SU-DHL-6 (cell line): Measurements from ENCODE around the gene CACNB3.

Source experiments
- H2AFZ ChIP-seq: fragments of 200-600 bp; sonication (generic); 2 replicates; pipeline ENCODE4 v1.6.1; 2014; ENCODE audit warnings: low read depth, mild to moderate bottlenecking, moderate library complexity, mixed read lengths, antibody characterized with exemption, low read length; ENCODE audit not compliant: severe bottlenecking
- H3F3A ChIP-seq: fragments of 200-600 bp; shearing (Covaris generic); 2 replicates; pipeline ENCODE4 v1.6.0; 2016; ENCODE audit warnings: antibody characterized with exemption, mild to moderate bottlenecking; ENCODE audit not compliant: insufficient read depth
- H3K27ac ChIP-seq: fragments of 200-600 bp; sonication (generic); 2 replicates; pipeline ENCODE4 v1.5.1; 2016; ENCODE audit warnings: low read depth, mild to moderate bottlenecking, low read length, moderate library complexity, mixed read lengths
- H3K27me3 ChIP-seq: fragments of 200-600 bp; sonication (generic), shearing (Covaris generic); 2 replicates; pipeline ENCODE4 v1.6.0; 2014; ENCODE audit warnings: mild to moderate bottlenecking, low read length
- H3K36me3 ChIP-seq: fragments of 200-600 bp; sonication (generic); 2 replicates; pipeline ENCODE4 v1.6.1; 2014; ENCODE audit warnings: mild to moderate bottlenecking, low read length, mixed read lengths
- H3K4me2 ChIP-seq: fragments of 300-600, 200-600 bp; shearing (Covaris generic), sonication (generic); 2 replicates; pipeline ENCODE4 v1.6.0; 2014; ENCODE audit warnings: low read length, low read depth, mild to moderate bottlenecking; ENCODE audit not compliant: poor library complexity, severe bottlenecking
- H3K4me3 ChIP-seq: fragments of 200-600 bp; sonication (generic); 2 replicates; pipeline ENCODE4 v1.5.1; 2014; ENCODE audit warnings: antibody characterized with exemption, low read length, mild to moderate bottlenecking, mixed read lengths; ENCODE audit not compliant: insufficient read depth, poor library complexity, severe bottlenecking
- H3K79me2 ChIP-seq: fragments of 200-600 bp; sonication (generic); 2 replicates; pipeline ENCODE4 v1.6.1; 2014; ENCODE audit warnings: mild to moderate bottlenecking, low read length, moderate library complexity; ENCODE audit not compliant: insufficient read depth
- H3K9ac ChIP-seq: fragments of 200-600 bp; sonication (generic); 2 replicates; pipeline ENCODE4 v1.7.0; 2014; ENCODE audit warnings: mild to moderate bottlenecking, low read length
- H3K9me2 ChIP-seq: fragments of 200-600 bp; sonication (generic); replicated peaks from 2 replicates; pipeline ENCODE4 v1.6.1; 2014; ENCODE audit warnings: low read length; ENCODE audit not compliant: insufficient read depth
- H3K9me3 ChIP-seq: fragments of 200-600 bp; sonication (generic); 2 replicates; pipeline ENCODE4 v1.6.1; 2014; ENCODE audit warnings: low read length, mixed read lengths; ENCODE audit not compliant: insufficient read depth
- H4K20me1 ChIP-seq: fragments of 200-600 bp; sonication (generic); 2 replicates; pipeline ENCODE4 v1.6.1; 2014; ENCODE audit warnings: low read depth, mild to moderate bottlenecking, antibody characterized with exemption, low read length, moderate library complexity, mixed read lengths
- CTCF ChIP-seq: fragments of 200-600 bp; sonication (generic); IDR thresholded peaks from one replicate; pipeline ENCODE4 v1.5.1; 2017; ENCODE audit warnings: antibody characterized with exemption, mild to moderate bottlenecking, low read length, moderate library complexity; ENCODE audit not compliant: insufficient read depth, poor library complexity, severe bottlenecking
- EZH2phosphoT487 ChIP-seq: fragments of 200-600 bp; sonication (generic), shearing (Covaris generic); conservative IDR thresholded peaks from 2 replicates; pipeline ENCODE4 v1.6.1; 2018; ENCODE audit warnings: mild to moderate bottlenecking, antibody characterized with exemption, low read length, moderate library complexity, mixed read lengths

The CACNB3 gene

GRCh38 chr12:48786591-48787544, 31.4 kb upstream of the CACNB3 start:
- Histone ChIP-seq H3K79me2 (no peaks in the 10 kb centered on the region), H3K36me3 (no peaks in the 10 kb centered on the region), H3K4me3 (no peak overlapping the region), H3K4me2 (no peak overlapping the region), H3K9me2 (no peaks in the 10 kb centered on the region), H4K20me1 (no peaks in the 10 kb centered on the region), H3K9ac (no peak overlapping the region), H3K27ac (no peak overlapping the region), H3F3A (no peaks in the 10 kb centered on the region), H3K27me3 (no peaks in the 10 kb centered on the region), H3K9me3 (no peaks in the 10 kb centered on the region), H2AFZ (no peak overlapping the region)
- TF ChIP-seq CTCF (no peak), EZH2phosphoT487 (no peak)

- Histone ChIP-seq H3K4me2 (no peak overlapping the region), H3K79me2 (no peaks in the 10 kb centered on the region), H2AFZ (no peak overlapping the region), H3K27ac (no peak overlapping the region), H4K20me1 (no peaks in the 10 kb centered on the region), H3K36me3 (no peaks in the 10 kb centered on the region), H3K9me2 (no peaks in the 10 kb centered on the region), H3F3A (no peaks in the 10 kb centered on the region), H3K9me3 (no peaks in the 10 kb centered on the region), H3K4me3 (no peak overlapping the region), H3K27me3 (no peaks in the 10 kb centered on the region), H3K9ac (no peak overlapping the region)
- TF ChIP-seq EZH2phosphoT487 (no peak), CTCF (no peak)
Observed at GRCh38 chr12:48787791-48788523, 30.3 kb upstream of the CACNB3 start.

- H3K27ac ChIP-seq, result no peak overlapping the region
- no peak overlapping the region for H3K4me3 ChIP-seq
- H3K9ac ChIP-seq, result no peak overlapping the region
- H4K20me1 ChIP-seq, result no peaks in the 10 kb centered on the region
- no peaks in the 10 kb centered on the region for H3K79me2 ChIP-seq
- H3K4me2 ChIP-seq, result no peak overlapping the region
- TF ChIP-seq CTCF (no peak), EZH2phosphoT487 (no peak)
- H3F3A ChIP-seq, result no peaks in the 10 kb centered on the region
- no peaks in the 10 kb centered on the region for H3K27me3 ChIP-seq
- no peaks in the 10 kb centered on the region for H3K9me3 ChIP-seq
- H2AFZ ChIP-seq, result no peak overlapping the region
- no peaks in the 10 kb centered on the region for H3K9me2 ChIP-seq
- H3K36me3 ChIP-seq, result no peaks in the 10 kb centered on the region
Observed at GRCh38 chr12:48788524-48788853, 29.8 kb upstream of the CACNB3 start.
